Kidney (tissue), 14 donors: ENCODE measurements around the gene C9. TPM values are rescaled to one million over a fixed set of nuclear protein-coding genes. Genes with fewer than 3 reads are reported as not detected.

Experiments used
- DNase-seq, 5 donors: peaks; one replicate each; pipeline ENCODE4 v3.0.0-alpha.2; 2013 to 2020
- FAIRE-seq: peaks from 2 replicates; lab custom pipeline; 2012; peaks lifted over from hg19 to GRCh38; lab: Jason Lieb, UNC
- H3K27ac ChIP-seq, 2 donors: one replicate each; pipeline ENCODE4 v1.7.0; 2013; ENCODE audit warnings: low read depth in 2 of 2, low read length in 2 of 2, inconsistent platforms in 1 of 2
- H3K27me3 ChIP-seq: one replicate; pipeline ENCODE4 v1.7.1; 2013; ENCODE audit warnings: low read length, inconsistent platforms; ENCODE audit not compliant: control insufficient read depth, insufficient read depth
- H3K36me3 ChIP-seq, 3 donors: one replicate each; pipeline versions ENCODE4 v1.7.0 to v1.7.1; 2013; ENCODE audit warnings: low read length in 3 of 3, control low read depth in 1 of 3, inconsistent platforms in 1 of 3; ENCODE audit not compliant: insufficient read depth in 3 of 3, control insufficient read depth in 2 of 3
- H3K4me1 ChIP-seq, 3 donors: one replicate each; pipeline versions ENCODE4 v1.7.0 to v1.7.1; 2013; ENCODE audit warnings: low read length in 3 of 3, inconsistent platforms in 1 of 3, low read depth in 1 of 3; ENCODE audit not compliant: control insufficient read depth in 2 of 3, insufficient read depth in 2 of 3
- H3K4me3 ChIP-seq, 3 donors: one replicate each; pipeline versions ENCODE4 v1.7.0 to v1.8.1; 2013; ENCODE audit warnings: low read length in 3 of 3, control low read depth in 1 of 3, inconsistent platforms in 1 of 3
- H3K9ac ChIP-seq, 3 donors: one replicate each; pipeline versions ENCODE4 v1.7.0 to v1.7.1; 2013; ENCODE audit warnings: low read length in 3 of 3, control low read depth in 1 of 3, inconsistent platforms in 1 of 3
- H3K9me3 ChIP-seq, 3 donors: one replicate each; pipeline versions ENCODE4 v1.7.0 to v1.7.1; 2013; ENCODE audit warnings: low read length in 3 of 3, control low read depth in 1 of 3, inconsistent platforms in 1 of 3; ENCODE audit not compliant: control insufficient read depth in 2 of 3, insufficient read depth in 1 of 3
- intact Hi-C: fragments of 100-400 bp; cut with DNase I; formaldehyde crosslinking; loops from one replicate; pipeline ENCODE4 v1.11.1; 2022
- polyA plus RNA-seq: library from polyadenylated mRNA; stranded (reverse); fragments of 350-450 nt; fragmentation: Illumina TruSeq; extraction: RNeasy Lipid Tissue Mini Kit (QIAGEN cat#74804); gene quantifications from one replicate; pipeline ENCODE4 v1.2.3, GENCODE V29; 2014; ENCODE audit warnings: low read depth, low replicate concordance; ENCODE audit not compliant: insufficient read depth
- total RNA-seq: library from RNA; stranded (reverse); fragmentation: NEBNext Ultra II Directional; extraction: Animal tissue kit (Norgen Biotek cat#: 25700); gene quantifications from one replicate; pipeline ENCODE4 v1.2.1, GENCODE V29; 2021
- TF ChIP-seq, protein P1 (sequence below): IDR thresholded peaks from 3 replicates; pipeline ENCODE4 v1.5.1; 2012; ENCODE audit warnings: mild to moderate bottlenecking, moderate library complexity, borderline replicate concordance; ENCODE audit not compliant: insufficient read depth; ENCODE audit errors: extremely low read depth
- donor health status: control.
- donor health status: control.
- donor health status: control.
- donor health status: control.
- donor health status: control.
- donor health status: DM: yes; HTN: yes; CAD: no.
- donor health status: Normal renal cell carcinoma (clear cell type).

The C9 gene
- total and polyA plus RNA-seq, 2 donors from 2014 or later: 1.5 to 4.5 TPM

DNA sequence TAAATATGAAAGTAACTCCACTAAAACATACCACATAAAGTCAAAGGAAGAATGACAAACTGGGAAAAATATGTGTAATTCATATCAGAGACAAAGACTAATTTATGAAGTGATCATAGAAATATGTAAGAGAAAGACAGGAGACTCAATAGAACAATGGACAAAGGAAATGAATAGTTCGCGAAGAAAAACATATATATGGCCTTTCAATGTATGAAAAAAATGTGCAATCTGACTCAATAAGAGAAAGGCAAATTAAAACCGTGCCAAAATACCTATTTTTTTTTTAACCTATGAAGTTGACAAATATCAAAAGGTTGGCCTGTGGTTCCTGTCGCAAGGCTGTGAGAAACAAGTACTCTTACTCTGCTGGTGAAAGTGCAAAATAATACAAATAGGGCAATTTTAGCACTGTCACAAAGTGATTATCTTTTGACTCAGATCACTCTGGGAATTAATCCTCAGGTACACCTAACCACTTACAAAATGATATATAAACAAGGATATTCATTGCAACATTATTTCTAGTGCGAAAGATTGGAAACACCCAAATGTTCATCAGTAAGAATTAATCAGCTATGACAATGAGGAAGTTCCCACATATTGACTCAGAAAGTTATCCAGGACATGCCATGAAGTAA is 3.7 kb downstream of the C9 start:
- intact Hi-C loops: no loop called here
- TF ChIP-seq, protein P1, sequence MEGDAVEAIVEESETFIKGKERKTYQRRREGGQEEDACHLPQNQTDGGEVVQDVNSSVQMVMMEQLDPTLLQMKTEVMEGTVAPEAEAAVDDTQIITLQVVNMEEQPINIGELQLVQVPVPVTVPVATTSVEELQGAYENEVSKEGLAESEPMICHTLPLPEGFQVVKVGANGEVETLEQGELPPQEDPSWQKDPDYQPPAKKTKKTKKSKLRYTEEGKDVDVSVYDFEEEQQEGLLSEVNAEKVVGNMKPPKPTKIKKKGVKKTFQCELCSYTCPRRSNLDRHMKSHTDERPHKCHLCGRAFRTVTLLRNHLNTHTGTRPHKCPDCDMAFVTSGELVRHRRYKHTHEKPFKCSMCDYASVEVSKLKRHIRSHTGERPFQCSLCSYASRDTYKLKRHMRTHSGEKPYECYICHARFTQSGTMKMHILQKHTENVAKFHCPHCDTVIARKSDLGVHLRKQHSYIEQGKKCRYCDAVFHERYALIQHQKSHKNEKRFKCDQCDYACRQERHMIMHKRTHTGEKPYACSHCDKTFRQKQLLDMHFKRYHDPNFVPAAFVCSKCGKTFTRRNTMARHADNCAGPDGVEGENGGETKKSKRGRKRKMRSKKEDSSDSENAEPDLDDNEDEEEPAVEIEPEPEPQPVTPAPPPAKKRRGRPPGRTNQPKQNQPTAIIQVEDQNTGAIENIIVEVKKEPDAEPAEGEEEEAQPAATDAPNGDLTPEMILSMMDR: no peak
- Histone ChIP-seq H3K27me3 (no peaks in the 10 kb centered on the region), H3K4me1 (peaks cover 0 to 4% (median 0%) of the 10 kb centered on the region in 3 donors), H3K27ac (no peak overlapping the region), H3K36me3 (no peaks in the 10 kb centered on the region), H3K9ac (no peak overlapping the region), H3K4me3 (no peak overlapping the region), H3K9me3 (no peaks in the 10 kb centered on the region)
- DNase-seq (no peak), FAIRE-seq (no peak)

DNA sequence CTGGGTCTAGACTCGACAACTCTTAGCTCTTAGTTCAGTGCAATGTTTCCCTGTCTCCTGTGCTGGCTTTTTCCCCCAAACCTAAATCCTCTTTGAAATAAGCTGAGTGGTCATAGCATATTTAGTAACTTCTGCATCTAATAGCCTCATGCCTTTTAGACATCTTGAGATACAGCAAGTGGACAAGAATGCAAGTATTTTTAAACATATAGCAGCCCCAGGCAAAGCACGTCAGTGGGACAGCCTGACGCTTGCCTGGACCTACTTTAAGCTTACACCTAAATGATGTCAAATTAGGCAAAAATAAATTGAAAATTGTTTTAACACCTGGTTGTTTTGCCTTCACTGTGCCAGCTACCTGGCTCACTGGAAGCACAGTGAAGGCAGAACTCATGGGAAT is 8.0 kb downstream of the C9 start:
- no peaks in the 10 kb centered on the region for H3K27me3 ChIP-seq
- no peak overlapping the region for H3K27ac ChIP-seq
- DNase-seq: no peak
- H3K9ac ChIP-seq: no peak overlapping the region
- FAIRE-seq: no peak
- intact Hi-C loops: no loop called here
- TF ChIP-seq, protein P1: no peak
- H3K36me3 ChIP-seq: no peaks in the 10 kb centered on the region
- H3K9me3 ChIP-seq: no peaks in the 10 kb centered on the region
- H3K4me3 ChIP-seq: no peak overlapping the region
- no peaks in the 10 kb centered on the region for H3K4me1 ChIP-seq

DNA sequence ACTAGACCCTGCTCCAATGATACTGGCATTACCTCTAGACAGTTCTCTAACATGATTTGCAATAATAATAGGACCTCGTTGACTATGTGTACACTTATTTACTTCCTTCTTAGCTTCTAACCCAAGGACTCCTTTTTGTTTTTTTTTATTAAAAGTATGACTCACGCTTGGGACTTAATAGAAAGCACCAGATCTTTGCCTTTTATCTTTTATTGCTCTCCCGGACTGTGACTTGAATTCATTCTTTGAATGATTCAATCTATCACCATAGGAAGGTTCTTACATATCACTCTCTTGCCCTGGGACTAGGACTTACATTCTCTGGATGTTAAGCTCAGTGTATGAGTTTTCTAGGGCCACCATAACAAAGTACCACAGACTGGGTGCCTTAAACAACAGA is 9.0 kb downstream of the C9 start:
- no peak for FAIRE-seq
- no peak for DNase-seq
- Histone ChIP-seq H3K9me3 (peaks cover 0 to 5% (median 0%) of the 10 kb centered on the region in 3 donors), H3K27ac (no peak overlapping the region), H3K27me3 (no peaks in the 10 kb centered on the region), H3K9ac (no peak overlapping the region), H3K4me1 (no peaks in the 10 kb centered on the region), H3K4me3 (no peak overlapping the region), H3K36me3 (no peaks in the 10 kb centered on the region)
- intact Hi-C loops: no loop called here
- TF ChIP-seq, protein P1: no peak
